GM21737 (cell line): ENCODE measurements around the gene LRPPRC.
"Not testable (repeated sequence)": the region's sequence is repeated elsewhere in the genome, so short reads cannot be mapped to it uniquely, and the experiment has no call there.

Experiments
- ATAC-seq: cut with Tn5 transposase; IDR thresholded peaks from one replicate; pipeline ENCODE4 v1.9.1; 2021; ENCODE audit warnings: mild to moderate bottlenecking, moderate library complexity; ENCODE audit not compliant: unreplicated experiment

The LRPPRC gene

DNA sequence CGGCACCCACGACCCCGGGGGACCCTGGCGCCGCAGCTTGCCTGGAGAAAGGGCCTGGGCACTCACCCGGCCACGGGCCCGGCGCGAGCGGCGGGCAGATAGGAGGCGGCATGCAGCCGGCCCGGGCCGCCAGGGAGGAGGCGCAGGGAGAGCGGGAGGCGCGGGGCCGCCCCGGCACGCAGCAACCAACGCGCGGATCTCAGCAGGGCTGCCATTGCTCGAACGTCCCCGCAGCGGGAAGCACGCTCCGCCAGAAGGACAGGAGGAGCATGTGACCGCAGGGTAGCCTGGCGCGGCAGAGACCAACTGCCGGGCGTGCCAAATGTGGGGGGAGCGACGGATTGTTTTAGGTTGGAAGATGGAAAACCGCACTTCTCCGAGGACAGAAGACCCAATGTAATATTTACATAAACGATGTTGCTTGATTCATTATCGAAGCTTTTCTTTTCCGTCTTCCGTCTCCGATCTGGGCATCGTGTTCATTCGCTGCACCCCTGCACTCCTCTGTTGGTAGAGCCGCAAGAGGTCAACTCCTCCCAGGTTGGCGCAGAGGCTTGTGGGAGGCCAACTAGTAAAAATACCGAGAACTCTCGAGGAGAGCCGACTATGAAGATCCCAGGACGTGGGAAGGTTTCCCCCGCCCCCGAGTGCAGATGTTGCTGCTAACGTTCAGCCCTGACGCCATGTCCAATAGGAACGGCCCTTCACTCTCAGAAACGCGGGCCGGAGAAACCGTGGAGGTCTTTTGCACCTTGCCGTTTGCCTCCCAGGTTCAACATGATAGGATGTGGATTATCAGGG lies at the start of gene LRPPRC:
LRPPRC (minus strand) TSS at position 257 of the 801 bp plus-strand sequence; CDS start at position 215, 42 bp downstream.
- peak; percentile 91 for ATAC-seq

DNA sequence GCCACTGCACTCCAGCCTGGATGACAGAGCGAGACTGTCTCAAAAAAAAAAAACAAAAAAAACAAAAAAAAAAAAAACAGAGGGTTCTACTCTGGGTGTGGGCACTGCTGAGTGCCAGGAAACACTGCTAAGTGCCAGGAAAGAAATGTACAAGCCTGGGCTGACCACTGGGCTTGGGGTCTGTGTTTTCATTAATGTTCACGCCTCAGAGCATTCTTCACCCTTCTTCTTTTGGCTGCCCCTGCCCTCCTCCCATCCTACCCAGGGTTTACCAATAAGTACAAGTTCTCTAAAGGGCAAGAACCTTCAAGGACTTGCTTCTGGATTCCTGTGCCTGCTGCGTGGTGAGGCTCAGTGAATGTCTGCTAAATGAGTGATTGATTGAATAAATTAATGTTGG lies 49.3 kb upstream of the LRPPRC start:
- ATAC-seq, result no peak

DNA sequence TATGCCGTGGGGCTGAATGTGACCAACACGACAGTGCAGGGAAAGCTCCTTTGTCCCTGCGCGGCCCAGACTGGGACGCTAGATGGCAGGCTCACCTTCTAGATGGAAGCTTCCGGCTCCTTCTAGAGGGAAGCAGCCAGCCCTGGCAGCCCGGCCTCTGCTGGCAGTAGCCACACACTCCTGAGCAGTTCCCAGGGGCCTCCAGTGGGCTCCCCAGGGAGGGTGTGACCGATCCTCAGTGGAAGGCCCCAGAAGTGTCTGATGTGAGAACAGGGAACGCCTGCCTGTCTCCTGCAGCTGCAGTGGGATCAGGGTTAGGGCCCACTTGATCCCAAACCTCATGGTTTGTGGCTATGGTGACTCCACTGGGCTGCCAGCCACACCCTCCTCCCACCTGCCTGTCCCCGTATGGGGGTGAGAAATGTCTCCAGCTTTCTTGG lies 48.5 kb upstream of the LRPPRC start:
- peak; percentile 95 for ATAC-seq

DNA sequence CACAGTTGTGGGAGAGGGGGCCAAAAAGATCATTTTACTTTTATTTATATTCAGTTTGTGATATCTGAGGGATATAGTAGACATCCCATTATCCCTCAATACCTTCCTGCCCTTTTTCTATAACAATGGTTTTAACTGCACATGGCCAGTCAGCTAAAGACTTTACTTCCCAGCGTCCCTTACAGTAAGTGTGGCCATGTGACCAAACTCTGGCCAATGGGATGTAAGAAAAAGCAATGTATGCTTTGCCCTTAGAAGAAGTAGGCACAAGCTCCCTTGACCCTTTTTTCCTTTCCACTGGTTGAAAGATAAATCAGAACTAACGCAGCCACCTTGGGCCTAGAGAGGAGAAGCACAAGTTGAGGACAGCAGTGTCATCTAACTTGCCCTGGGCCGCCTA lies 44.6 kb upstream of the LRPPRC start:
- ATAC-seq, result no peak

DNA sequence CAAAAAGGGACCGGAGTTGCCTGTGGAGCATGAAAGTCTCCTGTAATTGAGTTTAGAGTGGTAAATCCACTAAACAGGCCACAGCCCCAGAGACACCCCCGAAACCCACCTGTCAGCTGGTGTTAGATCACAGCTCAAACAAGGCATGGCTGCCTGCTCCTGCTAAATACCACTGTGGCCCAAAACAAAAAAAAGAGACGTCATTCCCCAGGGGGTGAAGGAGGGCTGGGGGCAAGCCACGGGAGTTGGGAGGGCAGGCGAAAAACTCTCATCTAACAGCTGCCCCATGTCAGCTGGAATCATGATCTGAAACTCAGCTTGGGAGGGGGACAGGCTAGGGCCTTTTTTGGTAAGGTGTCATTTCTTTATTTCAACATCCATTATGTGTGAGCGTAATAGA lies 42.5 kb upstream of the LRPPRC start:
- no peak for ATAC-seq

DNA sequence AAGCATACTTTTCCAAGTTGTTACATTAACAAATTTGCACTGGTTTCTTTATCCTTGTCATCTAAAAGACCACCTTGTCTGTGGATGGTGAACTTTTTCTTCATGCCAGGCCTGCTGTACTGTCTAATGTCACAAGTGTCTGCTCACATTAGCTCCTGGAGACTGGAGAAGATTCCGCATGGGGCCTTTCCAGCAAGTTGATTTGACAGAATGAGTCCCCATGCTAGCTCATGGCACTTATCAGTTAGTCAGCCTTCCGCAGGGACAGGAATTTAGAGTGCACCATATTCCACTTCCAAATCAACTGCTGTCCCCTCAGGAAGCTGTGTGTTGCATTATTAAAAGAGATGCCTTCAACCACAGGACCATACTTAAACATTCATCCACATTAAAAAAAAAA lies 41.4 kb upstream of the LRPPRC start:
- no peak for ATAC-seq

DNA sequence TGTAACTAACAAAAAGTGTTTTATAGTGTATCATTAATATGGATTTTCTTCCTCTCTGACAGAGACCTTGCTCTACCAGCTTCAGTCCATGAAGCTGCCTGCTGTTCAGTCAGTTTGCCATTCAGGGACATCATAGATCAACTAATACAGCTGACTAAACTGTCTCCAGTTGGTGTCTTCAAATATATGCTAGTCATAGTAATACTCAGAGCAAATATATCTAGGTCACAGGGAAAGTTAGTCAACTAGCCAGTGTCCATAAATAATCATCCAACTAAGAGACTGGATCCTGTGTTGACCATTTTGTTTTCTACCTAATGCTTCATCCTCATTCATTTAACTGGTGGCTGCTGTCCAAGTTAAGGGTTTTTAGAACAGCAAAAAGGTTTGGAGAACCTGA lies 38.2 kb upstream of the LRPPRC start:
- ATAC-seq, result no peak

DNA sequence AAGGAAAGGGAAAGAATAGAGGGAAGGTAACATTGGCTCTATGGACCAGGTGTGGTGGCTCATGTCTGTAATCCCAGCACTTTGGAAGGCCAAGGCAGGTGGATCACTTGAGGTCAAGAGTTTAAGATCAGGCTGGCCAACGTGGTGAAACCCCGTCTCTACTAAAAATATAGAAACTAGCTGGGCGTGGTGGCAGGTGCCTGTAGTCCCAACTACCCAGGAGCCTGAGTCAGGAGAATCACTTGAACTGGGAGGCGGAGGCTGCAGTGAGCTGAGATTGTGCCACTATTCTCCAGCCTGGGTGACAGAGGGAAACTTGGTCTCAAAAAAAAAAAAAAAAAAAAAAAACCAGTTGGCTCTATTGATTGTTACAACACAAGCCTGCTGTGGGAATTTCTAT lies 31.3 kb upstream of the LRPPRC start:
- ATAC-seq, result not testable (repeated sequence)

DNA sequence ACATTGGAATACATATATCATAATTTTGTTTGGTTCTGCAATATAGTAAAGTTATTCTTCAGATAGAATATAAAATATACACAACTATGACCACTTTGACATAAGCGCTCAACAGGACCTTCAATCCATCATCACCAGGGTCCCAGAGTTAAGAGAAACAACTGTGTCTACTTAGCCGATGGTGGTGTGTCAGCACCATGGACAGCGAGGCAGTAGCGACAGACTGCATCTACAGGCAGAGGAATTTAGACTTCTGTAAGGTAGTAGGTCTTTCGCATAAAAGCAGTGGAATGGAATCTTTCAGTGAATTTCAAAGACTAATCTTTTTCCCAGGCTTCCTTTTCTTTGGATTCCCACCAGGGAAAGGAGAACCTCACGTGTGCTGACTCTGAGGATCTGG lies 20.5 kb upstream of the LRPPRC start:
- no peak for ATAC-seq

DNA sequence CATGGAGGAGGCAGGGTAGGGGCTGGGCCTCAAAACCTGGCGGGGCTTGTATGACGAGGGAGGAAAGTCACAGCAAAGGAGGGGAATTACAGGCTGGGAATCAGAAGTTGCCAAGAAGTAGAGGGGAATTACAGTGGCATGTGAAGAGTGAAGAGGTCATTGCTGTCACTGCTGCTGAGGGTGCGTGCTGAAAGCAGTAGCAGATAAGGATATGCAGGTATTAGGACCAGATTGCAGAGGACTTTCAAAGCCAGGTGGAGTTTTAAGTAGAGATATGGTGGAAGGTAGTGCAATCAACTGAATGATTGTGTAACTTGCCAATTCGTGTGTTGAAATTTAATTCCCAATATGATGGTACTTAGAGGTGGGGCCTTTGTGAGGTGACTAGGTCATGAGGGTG lies 19.4 kb upstream of the LRPPRC start:
- no peak for ATAC-seq

DNA sequence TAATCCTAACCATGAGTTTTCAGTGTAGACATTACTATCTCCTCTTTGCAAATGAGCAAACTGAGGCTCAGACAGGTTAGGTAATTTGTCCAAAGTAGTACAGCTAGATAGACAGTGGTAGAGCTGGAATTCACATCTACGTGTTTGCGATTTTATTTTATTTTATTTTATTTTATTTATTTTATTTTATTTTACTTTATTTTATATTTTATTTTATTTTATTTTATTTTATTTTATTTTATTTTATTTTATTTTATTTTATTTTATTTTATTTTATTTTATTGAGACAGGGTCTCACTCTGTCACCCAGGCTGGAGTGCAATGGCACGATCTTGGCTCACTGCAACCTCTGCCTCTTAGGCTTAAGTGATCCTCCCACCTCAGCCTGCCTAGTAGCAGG lies 17.4 kb upstream of the LRPPRC start:
- not testable (repeated sequence) for ATAC-seq

DNA sequence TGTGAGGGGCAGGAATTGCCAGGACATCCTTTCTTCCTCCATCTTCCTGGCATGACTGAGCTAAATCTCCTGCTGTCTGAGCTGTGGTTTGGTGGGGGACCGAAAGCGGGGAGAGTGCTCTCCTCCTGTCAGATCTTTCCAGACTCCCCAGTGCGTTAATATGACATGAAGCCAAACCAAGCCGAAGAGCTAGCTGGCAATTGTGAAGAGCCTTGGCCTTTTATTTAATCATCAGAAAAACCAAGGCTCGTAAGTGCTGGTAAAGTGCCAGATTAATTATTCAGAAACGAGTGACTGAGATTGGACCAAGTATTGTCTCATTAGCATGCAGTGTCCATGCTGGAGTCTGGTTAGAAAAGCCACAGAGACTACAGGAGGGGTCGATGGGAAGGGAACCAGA lies 14.5 kb upstream of the LRPPRC start:
- ATAC-seq, result no peak

DNA sequence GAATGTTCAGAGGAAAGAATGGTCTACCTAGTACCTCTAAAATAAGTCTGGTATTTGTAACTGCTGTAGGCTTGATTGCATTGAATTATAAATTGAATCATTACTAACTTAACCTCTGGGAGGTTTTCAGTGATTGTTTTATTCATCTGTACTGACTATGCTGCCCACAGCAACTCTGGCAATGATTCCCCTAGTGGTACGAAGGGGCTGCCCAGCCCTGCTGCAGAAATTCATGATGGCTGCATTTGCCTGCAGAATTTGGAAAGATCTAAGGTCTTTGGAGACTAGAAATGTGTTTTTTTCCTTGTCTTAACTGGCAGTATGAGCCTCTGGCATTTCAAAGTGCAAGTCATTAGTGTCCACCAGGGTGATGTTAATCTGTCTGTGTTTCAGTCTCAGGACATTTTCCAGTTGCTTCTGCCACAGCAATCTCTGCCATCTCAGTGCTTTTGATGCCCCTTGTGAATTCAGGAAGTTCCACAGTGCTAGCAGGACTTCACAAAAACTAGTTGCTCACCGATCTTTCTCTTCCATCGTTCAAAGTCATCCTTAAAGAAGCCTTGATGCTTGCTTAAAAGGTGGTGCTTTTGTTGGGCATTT lies 13.4 kb upstream of the LRPPRC start:
- ATAC-seq, result no peak

DNA sequence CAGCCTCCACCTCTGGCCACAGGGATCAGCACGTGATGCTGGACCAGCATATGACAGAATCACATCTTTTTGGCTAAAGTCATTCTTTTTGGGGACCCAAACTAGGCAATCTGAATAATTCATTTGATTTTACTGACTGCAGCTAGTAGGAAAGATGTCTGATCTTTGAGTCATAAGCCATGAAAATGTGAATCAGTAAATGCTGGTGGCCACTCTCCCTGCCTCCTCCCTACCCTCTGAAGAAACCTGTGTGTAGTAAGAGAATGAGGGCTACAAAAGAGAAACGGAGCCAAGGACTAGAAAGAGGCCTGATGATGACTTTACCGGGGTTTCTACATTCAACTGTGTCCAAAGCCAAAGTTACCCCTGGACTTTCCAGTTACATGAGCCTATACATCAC lies 10.1 kb upstream of the LRPPRC start:
- ATAC-seq, result no peak

DNA sequence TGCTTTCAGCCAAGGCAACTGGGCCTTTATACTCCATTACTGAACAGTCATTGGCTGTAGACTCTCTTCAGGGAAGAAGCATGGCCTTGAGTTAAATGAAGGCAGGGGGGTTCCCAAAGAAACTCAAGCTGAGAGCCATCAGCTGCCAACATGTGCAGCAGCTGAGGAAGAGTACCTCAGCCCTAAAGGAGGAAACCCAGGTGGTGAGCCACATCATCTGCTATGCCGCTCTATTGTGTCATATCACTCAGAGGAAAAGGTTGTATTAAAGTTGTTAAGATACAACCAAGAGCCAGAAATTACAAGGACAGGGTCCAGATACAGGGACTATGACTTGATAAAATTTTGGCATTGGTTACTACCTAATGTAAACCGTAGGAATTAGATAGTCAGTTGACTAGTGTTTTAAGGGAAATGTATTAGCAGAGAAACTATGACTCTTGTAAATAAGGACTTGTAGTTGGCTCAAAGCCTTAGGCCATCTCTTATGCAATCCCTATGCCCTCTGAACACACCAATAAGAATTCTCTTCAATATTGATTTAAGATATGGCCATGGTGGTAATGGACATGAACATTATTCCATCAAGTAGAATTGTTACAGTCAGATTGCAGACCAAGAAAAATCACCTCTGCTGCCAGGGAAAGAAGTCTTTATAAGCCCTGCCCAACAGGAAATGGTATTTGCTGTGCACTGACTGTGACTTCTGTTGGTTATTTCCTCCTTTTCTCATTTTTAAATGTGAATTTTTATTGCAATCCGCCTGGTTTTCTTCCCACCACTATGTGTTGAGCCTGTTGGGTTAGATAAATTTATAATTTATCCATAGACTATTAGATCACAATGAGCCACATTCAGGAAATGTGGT lies 9.2 kb upstream of the LRPPRC start:
- no peak for ATAC-seq

DNA sequence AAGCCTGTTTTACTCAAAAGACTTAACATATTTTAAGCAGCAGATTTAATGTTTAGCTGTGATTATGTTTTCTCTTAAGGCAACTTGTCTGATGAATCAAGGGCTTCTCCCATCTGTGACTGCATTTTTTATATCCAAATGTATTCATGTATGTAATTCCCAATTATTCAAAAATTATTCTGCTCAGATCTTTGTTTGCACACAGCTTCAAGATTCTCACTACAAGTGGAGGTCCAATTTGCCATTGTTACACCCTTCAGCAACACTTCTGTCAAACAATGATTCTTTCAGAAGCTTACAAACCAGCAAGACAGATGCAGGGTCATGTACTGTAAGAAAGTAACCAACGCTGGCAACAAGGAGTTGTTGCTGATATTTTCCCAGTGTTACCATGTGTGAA lies 5.9 kb upstream of the LRPPRC start:
- ATAC-seq, result no peak

DNA sequence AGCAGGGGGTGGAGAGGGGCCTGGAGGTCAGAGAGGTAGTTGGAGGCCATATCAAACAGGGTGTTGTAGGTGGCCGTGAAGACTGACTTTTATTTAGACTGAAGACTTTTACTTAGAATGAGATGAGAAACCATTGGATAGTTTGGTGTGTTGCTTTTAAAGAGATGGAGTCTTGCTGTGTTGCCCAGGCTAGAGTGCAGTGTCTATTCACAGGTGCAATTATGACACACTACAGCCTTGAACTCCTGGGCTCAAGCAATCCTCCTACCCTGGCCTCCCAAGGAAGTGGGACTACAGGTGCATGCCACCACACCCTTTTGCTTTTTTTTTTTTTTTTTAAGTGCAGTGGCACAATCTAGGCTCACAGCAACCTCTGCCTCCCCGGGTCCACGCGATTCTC lies 2.5 kb upstream of the LRPPRC start:
- no peak for ATAC-seq

DNA sequence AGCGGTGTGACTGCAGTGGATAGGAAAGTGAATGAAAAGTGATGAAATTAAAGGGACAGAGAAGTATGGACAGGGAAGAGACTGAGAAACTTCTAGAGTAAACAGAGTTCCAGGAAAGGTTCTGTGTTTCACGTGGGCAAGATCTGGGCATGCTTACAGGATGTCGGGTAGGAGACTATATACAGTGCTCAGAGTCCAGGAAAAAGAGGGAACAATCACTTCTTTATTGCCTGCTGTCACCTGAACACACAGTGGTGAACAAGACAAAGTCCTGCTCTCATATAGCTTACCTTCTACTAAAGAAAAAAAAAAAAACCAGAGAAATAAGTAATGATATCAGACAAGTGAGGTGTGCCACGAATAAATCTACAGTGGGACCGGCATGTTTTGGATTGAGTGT lies 2.4 kb downstream of the LRPPRC start:
- no peak for ATAC-seq

DNA sequence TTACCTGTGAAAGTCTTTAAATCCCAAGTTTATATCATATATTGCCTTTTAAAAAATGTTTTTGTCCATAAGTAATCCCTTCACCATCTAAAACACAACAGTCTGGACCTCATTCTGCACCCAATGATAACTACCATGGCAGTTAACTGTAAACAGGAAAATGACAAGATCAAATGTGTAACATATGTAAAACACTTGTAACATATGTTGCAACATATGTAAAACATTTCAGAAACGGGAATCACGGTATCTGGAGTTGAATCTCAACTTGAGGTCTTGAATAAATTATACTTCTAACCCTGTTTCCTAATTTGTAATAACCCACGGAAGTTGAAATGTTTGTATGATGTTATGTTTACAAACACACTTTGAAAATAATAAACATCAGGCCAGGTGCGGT lies 6.2 kb downstream of the LRPPRC start:
- ATAC-seq, result no peak

DNA sequence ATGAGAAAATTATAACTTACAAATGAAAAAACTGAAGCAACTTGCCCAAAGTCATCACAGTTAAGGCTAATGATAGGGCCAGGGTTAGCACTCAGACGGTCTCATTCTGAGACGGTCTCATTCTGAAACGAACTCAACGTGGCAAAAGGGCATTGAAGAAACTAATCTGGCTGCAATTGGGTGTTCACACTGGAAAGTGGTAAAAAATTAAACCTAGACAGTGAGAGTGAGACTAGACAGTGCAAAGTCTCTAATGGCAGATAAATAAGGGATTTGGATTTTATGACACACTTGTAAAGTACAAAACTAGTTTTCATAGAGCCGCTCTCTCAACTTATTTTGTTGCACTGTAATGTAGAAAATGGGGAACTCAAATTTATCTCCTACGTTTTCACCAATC lies 9.2 kb downstream of the LRPPRC start:
- ATAC-seq, result no peak

DNA sequence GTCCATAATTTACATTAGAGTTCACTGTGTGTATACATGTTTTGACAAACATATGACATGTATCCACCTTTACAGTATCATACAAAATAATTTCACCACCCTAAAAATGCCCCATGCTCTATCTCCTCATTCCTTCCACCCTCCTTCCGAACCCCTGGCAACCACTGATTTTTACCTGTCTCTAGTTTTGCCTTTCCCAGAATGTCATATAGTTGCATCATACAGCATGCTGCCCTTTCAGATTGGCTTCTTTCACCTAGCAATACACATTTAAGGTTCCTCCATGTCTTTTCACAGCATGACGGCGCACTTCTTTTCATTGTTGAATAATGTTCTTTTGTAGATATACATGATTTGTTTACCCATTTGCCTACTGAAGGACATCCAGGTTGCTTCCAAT lies 10.4 kb downstream of the LRPPRC start:
- ATAC-seq, result no peak

DNA sequence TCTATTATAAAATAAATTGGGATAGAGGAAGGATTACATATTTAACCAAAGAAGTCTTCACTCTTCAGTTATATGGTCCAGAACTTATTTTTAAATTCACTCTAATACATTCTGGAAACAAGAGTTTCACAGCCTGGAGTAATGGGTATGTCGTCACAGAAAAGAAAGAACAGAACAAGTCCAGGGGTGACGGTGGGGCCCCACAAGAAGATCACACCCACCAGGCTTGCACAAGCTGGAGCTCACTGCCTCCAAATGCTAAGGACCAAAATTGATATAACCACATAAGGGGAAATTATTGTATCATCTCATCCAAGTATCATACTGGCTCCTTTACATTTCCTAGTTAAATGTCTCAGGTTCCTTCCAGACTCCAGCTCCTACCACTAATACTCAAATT lies 11.3 kb downstream of the LRPPRC start:
- ATAC-seq, result no peak
